Measurements from ENCODE around the gene SLIRP.

GRCh38 chr14:77730976-77731497 is 23.1 kb downstream of the SLIRP start:
- TF ChIP-seq CTCF (tag by site-specific recombination; IDR thresholded peaks at IDR 0.05) (no peak), OSR2 (tag by site-specific recombination; IDR thresholded peaks at IDR 0.05) (no peak), KLF1 (tag by site-specific recombination; IDR thresholded peaks at IDR 0.05) (no peak), ZNF274 (IDR thresholded peaks at IDR 0.05; ENCODE audit: low read length) (no peak), ZNF274 (tag by site-specific recombination; IDR thresholded peaks at IDR 0.05; ENCODE audit: borderline replicate concordance) (no peak), ZBTB21 (tag by site-specific recombination; IDR thresholded peaks at IDR 0.05) (no peak), PBX3 (CRISPR knock-in tag; IDR thresholded peaks at IDR 0.05) (no peak), KLF9 (tag by site-specific recombination; IDR thresholded peaks at IDR 0.05; ENCODE audit: low read depth) (no peak), ZFHX2 (tag by site-specific recombination; conservative IDR thresholded peaks at IDR 0.05) (no peak), ZBTB17 (tag by site-specific recombination; IDR thresholded peaks at IDR 0.05) (no peak), PRDM10 (tag by site-specific recombination; IDR thresholded peaks at IDR 0.05) (no peak), ZSCAN18 (tag by site-specific recombination; IDR thresholded peaks at IDR 0.05) (no peak)
- TF ChIP-seq, protein P1, sequence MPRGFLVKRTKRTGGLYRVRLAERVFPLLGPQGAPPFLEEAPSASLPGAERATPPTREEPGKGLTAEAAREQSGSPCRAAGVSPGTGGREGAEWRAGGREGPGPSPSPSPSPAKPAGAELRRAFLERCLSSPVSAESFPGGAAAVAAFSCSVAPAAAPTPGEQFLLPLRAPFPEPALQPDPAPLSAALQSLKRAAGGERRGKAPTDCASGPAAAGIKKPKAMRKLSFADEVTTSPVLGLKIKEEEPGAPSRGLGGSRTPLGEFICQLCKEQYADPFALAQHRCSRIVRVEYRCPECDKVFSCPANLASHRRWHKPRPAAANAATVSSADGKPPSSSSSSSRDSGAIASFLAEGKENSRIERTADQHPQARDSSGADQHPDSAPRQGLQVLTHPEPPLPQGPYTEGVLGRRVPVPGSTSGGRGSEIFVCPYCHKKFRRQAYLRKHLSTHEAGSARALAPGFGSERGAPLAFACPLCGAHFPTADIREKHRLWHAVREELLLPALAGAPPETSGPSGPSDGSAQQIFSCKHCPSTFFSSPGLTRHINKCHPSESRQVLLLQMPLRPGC (tag by site-specific recombination; IDR thresholded peaks at IDR 0.05): no peak
- TF ChIP-seq, protein P2, sequence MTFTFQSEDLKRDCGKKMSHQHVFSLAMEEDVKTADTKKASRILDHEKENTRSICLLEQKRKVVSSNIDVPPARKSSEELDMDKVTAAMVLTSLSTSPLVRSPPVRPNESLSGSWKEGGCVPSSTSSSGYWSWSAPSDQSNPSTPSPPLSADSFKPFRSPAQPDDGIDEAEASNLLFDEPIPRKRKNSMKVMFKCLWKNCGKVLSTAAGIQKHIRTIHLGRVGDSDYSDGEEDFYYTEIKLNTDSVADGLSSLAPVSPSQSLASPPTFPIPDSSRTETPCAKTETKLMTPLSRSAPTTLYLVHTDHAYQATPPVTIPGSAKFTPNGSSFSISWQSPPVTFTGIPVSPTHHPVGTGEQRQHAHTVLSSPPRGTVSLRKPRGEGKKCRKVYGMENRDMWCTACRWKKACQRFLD (tag by site-specific recombination; IDR thresholded peaks at IDR 0.05): no peak

Data from HEK293 (cell line).